GM12878 (cell line): ENCODE results near the gene LEKR1. TPM values are rescaled to one million over a fixed set of nuclear protein-coding genes. Genes with fewer than 3 reads are reported as not detected.

Experiments
- ATAC-seq: fragments of 200-7000 bp; cut with Tn5 transposase; 3 replicates; pipeline ENCODE4 v1.9.1; 2020; ENCODE audit warnings: mild to moderate bottlenecking, moderate library complexity
- BruUV-seq: library from RNA; stranded (reverse); fragments of 400-500 nt; replicated peaks from 2 replicates; lab custom pipeline; 2021; lab: Mats Ljungman, UMichigan
- CTCF ChIA-PET: fragments of 300-600 bp; sonication (Branson Sonifier 250); formaldehyde crosslinking; extraction: SDS; loops from one replicate; lab custom pipeline; 2021; ENCODE audit warnings: inconsistent platforms; lab: Yijun Ruan, JAX
- POLR2A ChIA-PET: fragments of 350-600 bp; formaldehyde crosslinking; extraction: SDS; loops from one replicate; lab custom pipeline; 2021; ENCODE audit warnings: inconsistent platforms; lab: Charles Lee
- RAD21 ChIA-PET: fragments of 300-600 bp; sonication (Branson Sonifier 250); formaldehyde crosslinking; loops from one replicate; lab custom pipeline; 2023; ENCODE audit warnings: antibody characterized with exemption; ENCODE audit not compliant: unreplicated experiment; lab: Charles Lee
- SMC1A ChIA-PET: fragments of 300-600 bp; sonication (Branson Sonifier 250); formaldehyde crosslinking; loops from one replicate; lab custom pipeline; 2023; ENCODE audit not compliant: unreplicated experiment, uncharacterized antibody; lab: Charles Lee
- DNase-seq: peaks from one replicate; pipeline ENCODE4 v3.0.0-alpha.2; 2011; ENCODE audit warnings: low read depth, low spot score
- FAIRE-seq: peaks from 3 replicates; lab custom pipeline; 2011; peaks lifted over from hg19 to GRCh38; lab: Jason Lieb, UNC
- H2AFZ ChIP-seq: 2 replicates; pipeline ENCODE4 v1.6.0; 2011; ENCODE audit warnings: low read depth, low read length, control low read depth; ENCODE audit not compliant: control insufficient read depth
- H3K27ac ChIP-seq: 2 replicates; pipeline ENCODE4 v1.5.1; 2011; ENCODE audit warnings: control low read depth; ENCODE audit not compliant: control insufficient read depth, insufficient read depth
- H3K27me3 ChIP-seq, 2 experiments: replicated peaks in 1 of 2; 2 replicates each; pipeline versions ENCODE4 v1.6.0 to v1.6.1; 2011; ENCODE audit warnings: low read length in 1 of 2; ENCODE audit not compliant: control insufficient read depth in 2 of 2, insufficient read depth in 2 of 2
- H3K36me3 ChIP-seq, 2 experiments: 2 replicates each; pipeline ENCODE4 v1.5.1; 2011; ENCODE audit warnings: low read length in 1 of 2; ENCODE audit not compliant: control insufficient read depth in 2 of 2, insufficient read depth in 2 of 2
- H3K4me1 ChIP-seq: 2 replicates; pipeline ENCODE4 v1.6.1; 2011; ENCODE audit warnings: mild to moderate bottlenecking, low read length, moderate library complexity, mixed read lengths; ENCODE audit not compliant: control insufficient read depth, insufficient read depth
- H3K4me2 ChIP-seq: 2 replicates; pipeline ENCODE4 v1.6.0; 2011; ENCODE audit warnings: control low read depth; ENCODE audit not compliant: control insufficient read depth, insufficient read depth
- H3K4me3 ChIP-seq: fragments of 200-600 bp; sonication (generic); 2 replicates; pipeline ENCODE4 v1.5.1; 2016
- H3K79me2 ChIP-seq: 2 replicates; pipeline ENCODE4 v1.6.0; 2011; ENCODE audit warnings: low read length; ENCODE audit not compliant: control insufficient read depth, insufficient read depth
- H3K9ac ChIP-seq: 2 replicates; pipeline ENCODE4 v1.8.0; 2011; ENCODE audit warnings: low read length, control low read depth, mixed read lengths; ENCODE audit not compliant: control insufficient read depth, insufficient read depth
- H3K9me3 ChIP-seq: replicated peaks from 3 replicates; pipeline ENCODE4 v1.5.1; 2011; ENCODE audit warnings: mild to moderate bottlenecking, low read length; ENCODE audit not compliant: control insufficient read depth, insufficient read depth
- H4K20me1 ChIP-seq: 2 replicates; pipeline ENCODE4 v1.6.0; 2011; ENCODE audit not compliant: control insufficient read depth, insufficient read depth
- BCLAF1 ChIP-seq: fragments of 450-650 bp; IDR thresholded peaks from 2 replicates; pipeline ENCODE4 v1.6.1; 2017; ENCODE audit warnings: antibody characterized with exemption, mild to moderate bottlenecking, moderate library complexity
- CREB1 ChIP-seq: IDR thresholded peaks from 2 replicates; pipeline ENCODE4 v1.6.1; 2012; ENCODE audit warnings: low read depth, mild to moderate bottlenecking, inconsistent platforms
- FOXM1 ChIP-seq: IDR thresholded peaks from 2 replicates; pipeline ENCODE4 v1.6.1; 2012; ENCODE audit warnings: low read depth, mild to moderate bottlenecking, inconsistent platforms, low read length, moderate library complexity
- IKZF1 ChIP-seq: fragments of 450-650 bp; conservative IDR thresholded peaks from 2 replicates; pipeline ENCODE4 v1.6.1; 2017; ENCODE audit warnings: antibody characterized with exemption, mild to moderate bottlenecking
- JUND ChIP-seq: IDR thresholded peaks from 2 replicates; pipeline ENCODE4 v1.6.1; 2012; ENCODE audit warnings: low read depth, mild to moderate bottlenecking, low read length, improper control_type of control experiment, moderate library complexity
- MLLT1 ChIP-seq: fragments of 450-650 bp; IDR thresholded peaks from 2 replicates; pipeline ENCODE4 v1.6.1; 2016; ENCODE audit warnings: mild to moderate bottlenecking
- MYC ChIP-seq: IDR thresholded peaks from 2 replicates; pipeline ENCODE4 v1.6.1; 2011; ENCODE audit warnings: mild to moderate bottlenecking, low read length, moderate library complexity, inconsistent platforms; ENCODE audit not compliant: insufficient read depth, insufficient replicate concordance, insufficient read length, severe bottlenecking
- NR2F1 ChIP-seq: fragments of 450-650 bp; conservative IDR thresholded peaks from 2 replicates; pipeline ENCODE4 v1.6.1; 2017; ENCODE audit warnings: mild to moderate bottlenecking
- USF2 ChIP-seq: IDR thresholded peaks from 2 replicates; pipeline ENCODE4 v1.6.1; 2011; ENCODE audit warnings: low read depth, low read length, improper control_type of control experiment, borderline replicate concordance
- YY1 ChIP-seq: IDR thresholded peaks from 2 replicates; pipeline ENCODE4 v1.6.1; 2011; ENCODE audit warnings: low read depth, mild to moderate bottlenecking, low read length
- ZBED1 ChIP-seq: IDR thresholded peaks from 2 replicates; pipeline ENCODE4 v1.6.1; 2016; ENCODE audit warnings: borderline replicate concordance
- ZNF622 ChIP-seq: fragments of 450-650 bp; IDR thresholded peaks from 2 replicates; pipeline ENCODE4 v1.6.1; 2017; ENCODE audit warnings: mild to moderate bottlenecking, inconsistent platforms
- ZZZ3 ChIP-seq: IDR thresholded peaks from 2 replicates; pipeline ENCODE4 v1.6.1; 2011; ENCODE audit warnings: low read depth; ENCODE audit not compliant: control insufficient read depth, insufficient read length
- WGBS: methylation state at CpG from one replicate; pipeline ENCODE4 v1.1.6; 2016; ENCODE audit warnings: low lambda C conversion rate; ENCODE audit not compliant: insufficient replicate concordance, insufficient coverage; ENCODE audit errors: missing lambda C conversion rate; 5-methylcytosine and 5-hydroxymethylcytosine counted together
- in situ Hi-C: fragments of 300-500 bp; cut with MboI; formaldehyde crosslinking; loops from 9 replicates; pipeline ENCODE4 v1.14.3; 2018; ENCODE audit warnings: mixed read lengths
- intact Hi-C: fragments of 100-400 bp; cut with micrococcal nuclease; formaldehyde crosslinking; loops from one replicate; pipeline ENCODE4 v1.14.2; 2022; ENCODE audit not compliant: unreplicated experiment
- polyA plus RNA-seq, 11 experiments: library from polyadenylated mRNA; depleted of rRNA in 4 of 11; unstranded in 6 of 11; stranded (reverse) in 5 of 11; fragments of >200 nt; fragmentation: Nextera tagmentation in 4 of 11; fragmentation: Illumina TruSeq in 1 of 11; extraction: Ambion mirVana in 4 of 11; extraction: Trizol in 1 of 11; gene quantifications; 1 replicate in 1 of 11; 2 replicates in 10 of 11; pipeline versions ENCODE4 v1.2.1 to v1.2.3, GENCODE V29; 2011 to 2016; ENCODE audit warnings: inconsistent platforms in 2 of 11, missing spikeins in 2 of 11, low read depth in 1 of 11
- total RNA-seq, 4 experiments: library from RNA; depleted of rRNA in 3 of 4; stranded (reverse); fragments of >200 nt in 3 of 4; fragmentation: Illumina TruSeq in 1 of 4; extraction: Trizol in 1 of 4; gene quantifications; 2 replicates each; pipeline versions ENCODE4 v1.2.1 to v1.2.3, GENCODE V29; 2013 to 2021

The LEKR1 gene
- total and polyA plus RNA-seq, 10 of the 15 experiments (the other 5 are each of a cell fraction or from before 2014, with no cell fraction given) = 0.48 to 3.2 (median 1.3) TPM

- no peak for TF ChIP-seq USF2
- TF ChIP-seq ZNF622 = no peak
- no peak for TF ChIP-seq YY1
- TF ChIP-seq JUND = no peak
- TF ChIP-seq ZBED1 = no peak
- no peak for TF ChIP-seq IKZF1
- TF ChIP-seq MYC = no peak
- TF ChIP-seq CREB1 = no peak
- TF ChIP-seq ZZZ3 = no peak
- no peak for TF ChIP-seq FOXM1
Measured at GRCh38 chr3:156776871-156777270, 49.3 kb upstream of the LEKR1 start (continued).

- intact Hi-C loops = no loop called here
- no peak overlapping the region for H3K9ac ChIP-seq
- no peaks in the 10 kb centered on the region for H3K9me3 ChIP-seq
- in situ Hi-C loops = no loop called here
- POLR2A ChIA-PET = no interaction called here
- H3K27ac ChIP-seq = no peak overlapping the region
- 98% methylated on average over 4 of the region's 4 CpGs for WGBS
- SMC1A ChIA-PET = interaction anchor here (0.7 kb wide), 1 partner anchor 11 kb away, joined by 3 read pairs; no protein-coding TSS in a partner anchor
- H3K4me2 ChIP-seq = no peak overlapping the region
- no peak for ATAC-seq
- DNase-seq = no peak
- no TSS peak for BruUV-seq
- no peaks in the 10 kb centered on the region for H3K79me2 ChIP-seq
- no peaks in the 10 kb centered on the region for H3K4me1 ChIP-seq
- RAD21 ChIA-PET = no interaction called here
- no peak overlapping the region for H2AFZ ChIP-seq
- H3K36me3 ChIP-seq = no peaks in the 10 kb centered on the region
- no peak overlapping the region for H3K4me3 ChIP-seq
- H4K20me1 ChIP-seq = no peaks in the 10 kb centered on the region
- CTCF ChIA-PET = no interaction called here
- no peaks in the 10 kb centered on the region for H3K27me3 ChIP-seq
- no peak for FAIRE-seq
- no peak for TF ChIP-seq NR2F1
- TF ChIP-seq MLLT1 = no peak
- no peak for TF ChIP-seq BCLAF1
- no peak for TF ChIP-seq JUND
Measured at GRCh38 chr3:156781310-156782230, 44.6 kb upstream of the LEKR1 start.
